Sigmoid colon (tissue), 4 donors: Measurements from ENCODE around the gene BAK1.

Source experiments
- CTCF ChIP-seq, 4 experiments: fragments of 450-650 bp in 3 of 4; fragments of 200-600 bp in 1 of 4; IDR thresholded peaks; one replicate each; pipeline ENCODE4 v1.5.1; 2016 to 2019; ENCODE audit warnings: antibody characterized with exemption in 4 of 4, mild to moderate bottlenecking in 3 of 4, moderate library complexity in 2 of 4
- EP300 ChIP-seq, 4 donors: sonication (generic); formaldehyde crosslinking; IDR thresholded peaks; one replicate each; pipeline ENCODE4 v1.6.1; 2017; ENCODE audit warnings: antibody characterized with exemption in 4 of 4
- POLR2A ChIP-seq, 2 donors: fragments of 450-650 bp; IDR thresholded peaks; one replicate each; pipeline ENCODE4 v1.6.1; 2016; ENCODE audit warnings: antibody characterized with exemption in 2 of 2, mild to moderate bottlenecking in 2 of 2, moderate library complexity in 2 of 2
- POLR2AphosphoS5 ChIP-seq, 4 donors: sonication (generic); formaldehyde crosslinking; IDR thresholded peaks; one replicate each; pipeline ENCODE4 v1.6.1; 2017; ENCODE audit warnings: antibody characterized with exemption in 4 of 4

DNA sequence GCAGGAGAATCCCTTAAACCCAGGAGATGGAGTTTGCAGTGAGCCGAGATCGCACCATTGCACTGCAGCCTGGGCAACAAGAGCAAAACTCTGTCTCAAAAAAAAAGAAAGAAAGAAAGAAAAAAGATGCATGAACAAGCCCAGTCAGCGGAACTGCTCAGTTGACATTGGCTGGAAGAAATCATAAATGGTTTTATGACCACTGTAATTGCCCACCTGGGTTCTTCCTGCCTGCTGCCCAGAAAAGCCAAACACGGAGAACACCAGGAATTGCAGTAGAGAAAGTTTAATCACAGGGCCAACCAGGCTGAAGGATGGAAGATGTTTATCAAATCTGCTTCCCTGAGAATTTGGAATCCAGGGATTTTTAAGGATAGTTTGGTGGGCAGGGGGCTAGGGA, 22.7 kb downstream of the BAK1 start:
- TF ChIP-seq POLR2A (IDR thresholded peaks at IDR 0.05) (no peak), POLR2AphosphoS5 (IDR thresholded peaks at IDR 0.05) (no peak), CTCF (IDR thresholded peaks at IDR 0.05) (no peak), EP300 (IDR thresholded peaks at IDR 0.05) (no peak)
